Adrenal gland (tissue), 5 donors: ENCODE results near the gene DIP2C.

ENCODE experiments used
- POLR2A ChIP-seq, 2 donors: fragments of 450-650 bp; IDR thresholded peaks; one replicate each; pipeline ENCODE4 v1.6.1; 2017; ENCODE audit warnings: antibody characterized with exemption in 2 of 2, mild to moderate bottlenecking in 2 of 2, moderate library complexity in 1 of 2
- TF ChIP-seq, protein P1 (sequence below), 6 experiments: fragments of 450-650 bp in 4 of 6; fragments of 200-600 bp in 2 of 6; sonication (generic) in 1 of 6; IDR thresholded peaks; 1 replicate in 5 of 6; 2 replicates in 1 of 6; pipeline versions ENCODE4 v1.5.1 to v1.8.0; 2016 to 2021; ENCODE audit warnings: antibody characterized with exemption in 6 of 6, mild to moderate bottlenecking in 2 of 6, moderate library complexity in 1 of 6
- donor health status: DM: no; HTN: no; CAD: no.

DNA sequence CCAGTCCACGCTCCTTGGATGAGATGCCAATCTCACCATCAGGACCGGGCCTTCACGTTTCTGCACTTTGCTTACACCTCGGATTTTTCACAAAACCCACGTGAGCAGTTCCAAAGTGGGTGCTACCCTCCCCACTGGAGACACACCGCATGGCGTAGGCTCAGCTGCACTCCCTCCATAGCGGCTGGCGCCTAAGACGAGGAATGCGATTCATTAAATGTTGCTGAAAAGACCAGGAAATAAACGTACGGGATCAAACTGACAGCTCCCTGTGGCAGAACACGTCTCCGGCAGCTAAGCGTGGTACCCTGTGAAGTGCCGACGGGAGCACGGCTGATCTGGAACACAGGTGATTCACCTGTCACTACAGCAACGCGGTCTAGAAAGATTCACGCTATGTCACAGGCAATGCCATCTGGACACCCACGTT lies 209.0 kb downstream of the DIP2C start:
- TF ChIP-seq POLR2A (IDR thresholded peaks at IDR 0.05) = no peak
- TF ChIP-seq, protein P1, sequence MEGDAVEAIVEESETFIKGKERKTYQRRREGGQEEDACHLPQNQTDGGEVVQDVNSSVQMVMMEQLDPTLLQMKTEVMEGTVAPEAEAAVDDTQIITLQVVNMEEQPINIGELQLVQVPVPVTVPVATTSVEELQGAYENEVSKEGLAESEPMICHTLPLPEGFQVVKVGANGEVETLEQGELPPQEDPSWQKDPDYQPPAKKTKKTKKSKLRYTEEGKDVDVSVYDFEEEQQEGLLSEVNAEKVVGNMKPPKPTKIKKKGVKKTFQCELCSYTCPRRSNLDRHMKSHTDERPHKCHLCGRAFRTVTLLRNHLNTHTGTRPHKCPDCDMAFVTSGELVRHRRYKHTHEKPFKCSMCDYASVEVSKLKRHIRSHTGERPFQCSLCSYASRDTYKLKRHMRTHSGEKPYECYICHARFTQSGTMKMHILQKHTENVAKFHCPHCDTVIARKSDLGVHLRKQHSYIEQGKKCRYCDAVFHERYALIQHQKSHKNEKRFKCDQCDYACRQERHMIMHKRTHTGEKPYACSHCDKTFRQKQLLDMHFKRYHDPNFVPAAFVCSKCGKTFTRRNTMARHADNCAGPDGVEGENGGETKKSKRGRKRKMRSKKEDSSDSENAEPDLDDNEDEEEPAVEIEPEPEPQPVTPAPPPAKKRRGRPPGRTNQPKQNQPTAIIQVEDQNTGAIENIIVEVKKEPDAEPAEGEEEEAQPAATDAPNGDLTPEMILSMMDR (IDR thresholded peaks at IDR 0.05) = no peak
